ENCODE results near the gene ERRFI1. TPM values are rescaled to one million over a fixed set of nuclear protein-coding genes. Genes with fewer than 3 reads are reported as not detected.
A peak's percentile ranks its signal among the peaks of the same experiment; 100 is the strongest.

The ERRFI1 gene
- total and polyA plus RNA-seq, 2 experiments from 2014 or later = 29.7 to 50.8 TPM

DNA sequence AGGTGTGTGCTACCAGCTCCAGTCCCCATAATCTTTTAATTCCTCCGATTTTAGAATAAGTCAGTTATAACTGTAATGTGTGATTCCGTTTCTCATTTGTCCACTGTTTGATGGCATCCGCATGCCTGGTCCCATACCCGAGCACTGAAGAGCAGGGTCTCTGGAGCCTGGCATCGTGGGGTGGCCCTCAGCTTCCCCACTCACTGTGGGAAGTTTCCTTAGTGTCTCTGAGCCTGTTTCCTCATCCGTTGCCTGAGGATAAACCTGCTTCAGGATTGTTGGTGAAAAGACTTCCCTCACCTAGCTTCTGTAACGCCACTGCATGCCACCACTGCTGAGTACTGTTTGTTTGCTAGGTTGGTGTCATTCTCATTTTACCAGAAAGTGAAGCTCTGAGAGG, 45.1 kb downstream of the ERRFI1 start:
- TF ChIP-seq EZH2 (IDR thresholded peaks at IDR 0.05; ENCODE audit: insufficient read depth, poor library complexity, severe bottlenecking) = no peak
- no peak overlapping the region for H3K27ac ChIP-seq
- H3K36me3 ChIP-seq (ENCODE audit: low read depth) = peaks cover 47% of the 10 kb centered on the region; the same call in 1 of the 2 replicates
- DNase-seq = no peak
- peaks cover 20% of the 10 kb centered on the region; the same call in 1 of the 2 replicates for H3K79me2 ChIP-seq (ENCODE audit: insufficient read depth)
- H3K27me3 ChIP-seq (replicated peaks; ENCODE audit: insufficient read depth) = no peaks in the 10 kb centered on the region
- H3K4me1 ChIP-seq (ENCODE audit: insufficient read depth) = no peaks in the 10 kb centered on the region
- no peaks in the 10 kb centered on the region for H3K9me2 ChIP-seq (ENCODE audit: insufficient read depth)
- no peak overlapping the region for H3K4me3 ChIP-seq
- no peaks in the 10 kb centered on the region; the same call in 1 of the 2 replicates for H4K20me1 ChIP-seq (ENCODE audit: insufficient read depth)
- in situ Hi-C loops (cut with MboI) = loop anchor here (10.0 kb wide), 1 partner anchor 334 kb away; the partner anchor contains the start of gene SLC45A1
- peaks cover 17% of the 10 kb centered on the region for H3F3A ChIP-seq (ENCODE audit: insufficient read depth)
- no peak overlapping the region for H3K9ac ChIP-seq
- WGBS, 2 experiments (ENCODE audit: low coverage in 1 of 2, low lambda C conversion rate in 2 of 2, missing lambda C conversion rate in 2 of 2) = 87 to 89% methylated on average over 7 of the region's 7 CpGs
- H2AFZ ChIP-seq = no peak overlapping the region
- H3K9me3 ChIP-seq (ENCODE audit: low read depth) = no peaks in the 10 kb centered on the region
- H3K4me2 ChIP-seq (ENCODE audit: unreplicated experiment) = no peak overlapping the region

DNA sequence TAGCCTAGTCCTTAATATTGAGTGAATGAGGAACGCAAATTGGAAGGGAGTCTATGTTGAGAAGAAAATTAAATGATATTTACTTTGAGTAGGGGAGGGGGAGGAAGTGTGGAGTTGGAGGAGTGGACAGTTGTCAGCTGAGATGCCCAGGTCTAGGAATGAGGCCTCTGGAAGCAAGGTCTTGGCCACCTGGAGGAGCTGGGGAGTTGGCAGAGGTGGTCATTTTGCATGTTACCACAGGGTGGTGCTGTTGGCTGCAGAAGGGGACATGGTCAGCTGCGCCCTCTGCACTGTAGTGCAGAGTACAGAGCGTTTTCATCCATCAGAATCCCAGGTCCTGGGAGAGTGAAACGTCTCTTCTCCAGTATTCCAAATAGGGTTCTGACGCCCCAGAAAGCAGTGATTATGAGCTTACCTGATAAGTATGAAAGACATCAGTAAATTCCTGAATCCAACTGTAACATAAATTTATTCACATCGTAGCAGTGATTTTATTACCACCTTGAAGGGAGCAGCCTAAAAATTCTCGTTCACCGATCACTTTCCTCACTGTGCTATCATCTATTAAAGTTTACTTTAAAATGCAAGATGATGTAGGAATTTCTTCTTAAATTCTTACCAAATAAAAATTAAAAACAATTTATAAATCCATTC, 50.8 kb downstream of the ERRFI1 start:
- no peak overlapping the region for H2AFZ ChIP-seq
- H3K4me2 ChIP-seq (ENCODE audit: unreplicated experiment) = no peak overlapping the region
- no peaks in the 10 kb centered on the region for H3K27me3 ChIP-seq (replicated peaks; ENCODE audit: insufficient read depth)
- in situ Hi-C loops (cut with MboI) = no loop called here
- no peaks in the 10 kb centered on the region for H3K9me3 ChIP-seq (ENCODE audit: low read depth)
- peak; percentile 81 for DNase-seq
- TF ChIP-seq EZH2 (IDR thresholded peaks at IDR 0.05; ENCODE audit: insufficient read depth, poor library complexity, severe bottlenecking) (no peak), EZH2phosphoT487 (IDR thresholded peaks at IDR 0.05; ENCODE audit: insufficient read depth, low read depth) (no peak)
- no peaks in the 10 kb centered on the region; the same call in 1 of the 2 replicates for H4K20me1 ChIP-seq (ENCODE audit: insufficient read depth)
- no peaks in the 10 kb centered on the region for H3K4me1 ChIP-seq (ENCODE audit: insufficient read depth)
- peaks cover 46% of the 10 kb centered on the region for H3K79me2 ChIP-seq (ENCODE audit: insufficient read depth)
- H3K4me3 ChIP-seq = no peak overlapping the region
- no peaks in the 10 kb centered on the region for H3K9me2 ChIP-seq (ENCODE audit: insufficient read depth)
- 72% methylated on average over 8 of the region's 8 CpGs for WGBS, 2 experiments (ENCODE audit: low coverage in 1 of 2, low lambda C conversion rate in 2 of 2, missing lambda C conversion rate in 2 of 2)
- no peak overlapping the region for H3K27ac ChIP-seq
- peaks cover 9% of the 10 kb centered on the region; the same call in 1 of the 2 replicates for H3F3A ChIP-seq (ENCODE audit: insufficient read depth)
- peaks cover 53% of the 10 kb centered on the region; the same call in 1 of the 2 replicates for H3K36me3 ChIP-seq (ENCODE audit: low read depth)
- no peak overlapping the region for H3K9ac ChIP-seq

DNA sequence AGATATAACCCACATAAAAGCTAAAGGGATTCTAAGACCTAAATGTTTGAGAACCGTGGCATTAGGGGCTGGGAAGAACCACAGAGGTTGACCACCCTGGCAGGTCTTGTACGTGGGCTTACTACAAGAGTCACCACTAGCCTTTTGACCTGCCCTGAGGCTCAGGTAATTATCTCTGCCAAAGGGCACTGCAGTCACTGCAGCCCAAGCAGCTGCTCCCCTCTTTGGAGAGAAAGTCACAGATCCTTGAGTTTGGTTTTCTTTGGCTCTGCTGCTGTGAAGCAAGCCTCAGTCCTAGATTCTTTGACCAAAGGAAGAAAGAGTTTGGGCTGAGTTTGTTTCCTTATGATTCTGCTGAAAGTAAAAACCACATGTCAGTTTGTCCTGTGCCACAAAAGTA, 53.0 kb downstream of the ERRFI1 start:
- Histone ChIP-seq H3K9me2 (ENCODE audit: insufficient read depth) (no peaks in the 10 kb centered on the region), H3K9me3 (ENCODE audit: low read depth) (no peaks in the 10 kb centered on the region), H4K20me1 (ENCODE audit: insufficient read depth) (no peaks in the 10 kb centered on the region; the same call in 1 of the 2 replicates), H3K79me2 (ENCODE audit: insufficient read depth) (peaks cover 68% of the 10 kb centered on the region), H2AFZ (no peak overlapping the region), H3K9ac (no peak overlapping the region), H3K4me3 (no peak overlapping the region), H3K27ac (no peak overlapping the region), H3K36me3 (ENCODE audit: low read depth) (peaks cover 57% of the 10 kb centered on the region; the same call in 1 of the 2 replicates), H3F3A (ENCODE audit: insufficient read depth) (peaks cover 5% of the 10 kb centered on the region; the same call in 1 of the 2 replicates), H3K4me1 (ENCODE audit: insufficient read depth) (no peaks in the 10 kb centered on the region), H3K27me3 (replicated peaks; ENCODE audit: insufficient read depth) (no peaks in the 10 kb centered on the region), H3K4me2 (ENCODE audit: unreplicated experiment) (no peak overlapping the region)
- no peak for DNase-seq
- in situ Hi-C loops (cut with MboI) = no loop called here
- WGBS, 2 experiments (ENCODE audit: low coverage in 1 of 2, low lambda C conversion rate in 2 of 2, missing lambda C conversion rate in 2 of 2) = 96 to 98% methylated on average over 2 of the region's 2 CpGs
- no peak for TF ChIP-seq EZH2phosphoT487 (IDR thresholded peaks at IDR 0.05; ENCODE audit: insufficient read depth, low read depth)
- no peak for TF ChIP-seq EZH2 (IDR thresholded peaks at IDR 0.05; ENCODE audit: insufficient read depth, poor library complexity, severe bottlenecking)

DNA sequence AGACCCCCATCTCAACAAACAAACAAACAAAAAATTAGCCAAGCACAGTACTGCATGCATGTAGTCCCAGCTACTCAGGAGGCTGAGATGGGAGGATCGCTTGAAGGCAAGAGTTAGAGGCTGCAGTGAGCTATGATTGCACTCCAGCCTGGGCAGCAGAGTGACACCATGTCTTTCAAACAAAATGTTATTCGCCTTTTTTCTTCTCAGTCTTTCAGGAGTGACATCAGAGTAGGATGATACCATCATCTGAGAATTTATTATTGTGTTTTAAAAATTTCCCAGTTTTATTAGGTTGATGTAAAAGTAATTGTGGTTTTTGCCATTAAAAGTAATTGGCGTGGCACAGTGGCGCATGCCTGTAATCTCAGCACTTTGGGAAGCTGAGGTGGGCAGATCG, 53.8 kb downstream of the ERRFI1 start:
- Histone ChIP-seq H2AFZ (no peak overlapping the region), H3K4me1 (ENCODE audit: insufficient read depth) (no peaks in the 10 kb centered on the region), H3K27ac (no peak overlapping the region), H3K9me3 (ENCODE audit: low read depth) (no peaks in the 10 kb centered on the region), H3K79me2 (ENCODE audit: insufficient read depth) (peaks cover 73% of the 10 kb centered on the region), H4K20me1 (ENCODE audit: insufficient read depth) (0 out of 2 replicates have a peak, but pooled peaks cover 3% of the 10 kb centered on the region), H3K4me2 (ENCODE audit: unreplicated experiment) (no peak overlapping the region), H3K36me3 (ENCODE audit: low read depth) (peaks cover 60% of the 10 kb centered on the region), H3F3A (ENCODE audit: insufficient read depth) (peaks cover 5% of the 10 kb centered on the region; the same call in 1 of the 2 replicates), H3K9me2 (ENCODE audit: insufficient read depth) (no peaks in the 10 kb centered on the region), H3K4me3 (no peak overlapping the region), H3K27me3 (replicated peaks; ENCODE audit: insufficient read depth) (no peaks in the 10 kb centered on the region), H3K9ac (no peak overlapping the region)
- no peak for TF ChIP-seq EZH2 (IDR thresholded peaks at IDR 0.05; ENCODE audit: insufficient read depth, poor library complexity, severe bottlenecking)
- TF ChIP-seq EZH2phosphoT487 (IDR thresholded peaks at IDR 0.05; ENCODE audit: insufficient read depth, low read depth) = no peak
- DNase-seq = no peak
- in situ Hi-C loops (cut with MboI) = no loop called here
- 95 to 98% methylated on average over 5 of the region's 5 CpGs for WGBS, 2 experiments (ENCODE audit: low coverage in 1 of 2, low lambda C conversion rate in 2 of 2, missing lambda C conversion rate in 2 of 2)
